NCI-H187 (cell line): ENCODE measurements around the gene MTHFR.
A peak's percentile ranks its signal among the peaks of the same experiment; 100 is the strongest.

ENCODE experiments used
- DNase-seq, 2 experiments: peaks; one replicate each; lab custom pipeline; 2025; lab: John Stamatoyannopoulos, UW

MTHFR gene

DNA sequence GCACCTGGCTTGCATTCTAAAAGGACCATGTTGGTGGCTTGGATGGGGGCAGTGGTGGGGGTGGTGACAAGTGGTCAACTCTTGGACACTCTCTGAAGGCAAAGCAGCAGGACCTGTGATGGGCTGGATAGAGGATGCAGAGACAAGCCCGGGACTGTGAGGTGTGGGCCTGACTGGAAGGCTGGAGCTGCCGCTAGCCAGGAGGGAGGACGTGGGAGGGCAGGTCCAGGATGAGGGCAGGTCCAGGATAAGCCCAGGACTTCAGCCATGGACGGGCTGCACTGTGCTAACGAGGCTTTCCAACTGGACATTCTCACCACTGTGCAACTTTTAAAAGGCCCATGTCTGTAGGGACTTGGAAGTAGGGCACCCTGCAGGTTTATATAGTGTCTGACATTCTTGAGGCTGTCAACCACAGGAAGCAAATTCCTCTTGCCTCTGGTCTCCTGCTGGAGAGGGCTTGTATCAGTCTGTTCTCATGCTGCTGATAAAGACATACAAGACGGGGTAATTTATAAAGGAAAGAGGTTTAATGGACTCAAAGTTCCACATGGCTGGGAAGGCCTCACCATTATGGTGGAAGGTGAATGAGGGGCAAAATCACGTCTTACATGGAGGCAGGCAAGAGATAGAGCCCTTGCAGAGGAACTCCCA lies 52.1 kb downstream of the MTHFR start:
- no peak for DNase-seq

DNA sequence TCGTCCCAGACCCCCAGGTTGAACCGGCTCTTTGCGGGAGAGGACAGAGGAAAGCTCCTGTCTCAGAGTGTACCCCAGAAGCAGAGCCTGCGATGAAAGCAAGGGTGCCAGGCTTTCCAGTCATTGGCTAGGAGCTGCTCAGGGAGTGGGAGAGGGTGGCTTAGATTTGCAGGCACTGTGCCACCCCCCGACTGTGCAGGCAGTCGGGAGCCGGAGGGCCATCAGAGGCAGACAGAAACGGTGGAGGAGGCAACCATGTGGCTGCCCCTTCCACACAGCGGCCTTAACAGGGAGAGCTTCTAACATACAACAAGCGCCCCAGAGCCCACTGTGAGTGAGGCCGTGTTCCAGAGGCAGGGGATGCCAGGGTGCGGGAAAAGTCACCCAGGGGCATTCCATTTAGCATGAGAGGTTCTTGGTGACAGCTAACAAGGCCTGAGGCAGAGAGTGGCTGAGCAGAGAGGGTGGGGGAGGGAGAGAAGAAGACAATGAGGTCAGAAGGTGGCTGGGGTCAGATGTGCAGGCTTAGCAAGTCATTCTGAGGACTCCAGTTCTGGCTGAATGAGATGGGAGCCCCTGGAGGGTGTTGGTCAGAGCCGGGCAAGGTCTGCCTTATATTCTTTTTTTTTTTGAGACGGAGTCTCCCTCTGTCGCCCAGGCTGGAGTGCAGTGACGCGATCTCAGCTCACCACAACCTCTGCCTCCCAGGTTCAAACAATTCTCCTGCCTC lies 53.2 kb downstream of the MTHFR start:
- DNase-seq: no peak

DNA sequence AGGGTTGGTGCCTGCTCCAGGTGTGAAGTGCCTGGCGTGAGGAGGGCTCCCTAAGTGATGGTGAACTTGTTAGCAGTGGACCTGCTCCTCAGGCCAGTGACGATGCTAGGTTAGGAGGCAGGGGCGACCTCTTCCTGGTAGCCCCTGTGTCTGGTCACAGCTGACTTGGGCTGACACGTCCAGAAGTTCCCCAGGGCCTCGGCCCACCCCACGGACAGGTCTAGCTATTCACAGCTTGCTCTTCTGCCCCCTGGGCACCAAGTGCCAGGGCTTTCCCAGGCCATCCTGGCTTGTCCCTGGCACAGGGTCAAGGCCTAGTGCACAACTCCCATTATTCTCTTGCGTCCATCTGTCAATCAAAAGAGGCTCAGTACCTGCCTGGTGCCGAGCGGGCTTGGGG lies 54.7 kb downstream of the MTHFR start:
- DNase-seq: no peak

DNA sequence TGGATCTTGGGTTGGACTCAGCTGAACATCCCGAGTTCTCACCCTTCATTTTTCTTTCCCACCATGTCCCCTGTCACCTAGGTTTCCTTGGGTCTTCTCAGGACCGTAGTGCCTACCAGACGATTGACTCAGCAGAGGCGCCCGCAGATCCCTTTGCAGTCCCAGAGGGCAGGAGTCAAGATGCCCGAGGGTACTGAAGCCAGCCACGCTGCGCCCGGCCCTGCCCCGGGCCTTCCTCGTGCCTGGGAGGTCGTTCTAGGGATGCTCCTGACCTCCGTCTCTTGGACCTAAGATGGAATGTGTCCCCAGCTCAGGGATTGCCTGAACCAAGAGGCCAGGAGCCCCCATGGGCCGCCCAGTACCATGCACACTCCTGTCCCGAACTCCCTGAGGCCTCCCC lies 55.8 kb downstream of the MTHFR start:
- DNase-seq: no peak

DNA sequence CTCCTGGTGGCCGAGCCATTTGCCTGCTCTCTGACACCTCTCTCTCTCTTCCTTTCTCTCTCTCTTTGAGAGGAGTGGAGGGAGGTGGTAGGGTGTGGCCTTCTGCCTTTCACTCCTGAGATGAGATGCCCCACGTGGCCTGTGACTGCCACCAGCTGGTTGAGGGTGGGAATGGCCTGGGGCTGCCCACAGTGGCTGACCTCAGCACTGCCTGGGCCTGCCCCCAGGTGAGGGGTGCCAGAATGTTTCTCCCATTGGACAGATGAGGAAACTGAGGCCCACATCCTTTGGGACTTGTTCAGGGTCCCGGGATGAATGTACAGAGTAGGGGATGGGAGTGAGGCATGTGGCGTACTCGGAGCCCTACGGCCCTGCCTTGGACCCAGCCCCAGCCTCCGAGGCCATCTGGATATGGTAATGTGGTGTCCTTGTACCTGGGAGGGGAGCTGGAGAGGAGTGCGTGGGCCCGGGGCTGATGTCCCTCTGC lies 56.5 kb downstream of the MTHFR start:
- no peak for DNase-seq

DNA sequence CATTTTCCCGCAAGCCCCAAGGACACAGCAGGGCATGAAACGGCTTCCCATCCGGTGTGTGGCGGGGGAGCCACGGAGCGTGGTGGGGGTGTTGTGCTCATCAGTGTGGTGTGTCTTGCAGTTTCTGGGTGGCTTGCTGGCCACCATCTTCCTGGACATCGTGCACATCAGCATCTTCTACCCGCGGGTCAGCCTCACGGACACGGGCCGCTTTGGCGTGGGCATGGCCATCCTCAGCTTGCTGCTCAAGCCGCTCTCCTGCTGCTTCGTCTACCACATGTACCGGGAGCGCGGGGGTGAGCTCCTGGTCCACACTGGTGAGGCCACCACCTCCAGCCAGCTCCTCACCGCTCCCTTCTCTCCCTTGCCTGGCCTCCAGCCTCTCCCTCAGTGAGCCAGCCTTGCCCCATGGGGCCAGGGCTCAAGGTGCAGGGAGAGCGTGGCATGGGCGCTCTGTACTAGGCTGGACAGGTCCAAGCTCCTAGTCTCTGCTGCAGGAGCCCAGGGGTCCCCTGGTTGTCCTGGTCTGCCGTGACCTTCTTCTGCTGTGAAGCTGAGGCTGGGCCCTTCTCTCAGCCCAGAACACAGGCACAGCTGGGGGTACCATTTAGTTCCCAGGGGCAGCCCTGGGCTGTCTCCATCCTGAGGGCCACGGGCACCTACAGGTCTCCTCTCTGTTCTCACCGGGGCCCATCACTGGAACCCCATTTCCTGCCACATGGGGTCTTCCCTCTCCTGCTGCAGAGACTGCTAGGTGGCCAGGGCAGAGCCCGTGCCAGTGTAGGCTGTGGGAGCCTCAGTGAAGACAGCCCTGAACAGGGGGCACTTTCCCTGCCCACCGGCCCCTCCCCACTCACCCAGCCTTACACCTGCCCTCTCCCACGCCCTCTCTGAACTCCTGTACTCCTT lies 57.2 kb downstream of the MTHFR start:
- DNase-seq: no peak

DNA sequence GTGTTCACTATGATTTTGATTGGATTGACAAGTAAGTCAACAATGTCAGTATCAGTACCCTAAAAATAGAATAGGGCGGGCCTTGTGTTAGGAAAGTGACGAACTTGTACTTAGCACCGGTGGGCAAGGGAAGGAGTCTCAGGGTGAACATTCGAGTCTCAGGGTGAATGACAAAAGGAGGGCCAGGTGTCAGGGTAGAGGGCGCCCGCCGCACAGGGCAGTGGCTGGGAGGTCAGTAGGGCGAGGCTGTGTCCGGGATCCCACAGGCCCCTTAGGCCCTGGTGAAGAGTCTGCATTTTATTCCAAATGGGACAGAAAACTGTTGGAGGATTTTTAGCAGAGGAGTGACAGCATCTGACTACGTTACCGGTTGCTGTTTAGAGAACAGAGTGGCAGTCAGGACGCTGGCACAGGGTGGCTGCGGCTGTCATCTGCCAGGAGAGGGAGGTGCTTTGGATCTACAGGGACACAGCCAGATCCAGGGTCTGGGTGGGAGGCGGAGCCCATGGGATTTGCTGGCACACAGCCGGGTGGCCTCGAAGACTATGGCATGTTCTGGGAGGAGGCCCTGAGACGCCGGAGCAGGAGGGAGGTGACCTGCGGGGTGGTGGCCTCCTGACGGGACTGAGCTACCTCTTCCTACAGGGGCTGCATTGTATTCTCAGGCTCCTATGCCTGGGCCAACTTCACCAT lies 58.8 kb downstream of the MTHFR start:
- no peak for DNase-seq

DNA sequence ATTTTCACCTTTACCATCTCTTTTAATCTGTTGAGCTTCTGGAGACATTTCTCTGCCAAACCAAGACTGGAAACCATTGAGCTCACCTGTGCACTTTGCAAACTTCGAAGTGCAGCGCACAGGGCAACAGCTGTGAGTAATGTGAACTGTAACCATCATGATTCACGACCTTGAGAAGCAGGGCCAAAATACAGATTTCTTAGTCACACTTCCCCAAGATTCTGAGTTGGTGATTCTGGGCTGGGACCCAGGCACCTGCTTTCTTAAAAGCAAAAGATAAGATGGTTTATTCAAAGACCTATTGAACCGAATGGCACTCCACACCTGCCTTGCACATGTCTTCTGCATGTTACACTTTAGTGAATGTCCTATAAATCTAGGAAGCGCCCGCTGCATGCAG lies 59.7 kb downstream of the MTHFR start:
- DNase-seq: no peak

DNA sequence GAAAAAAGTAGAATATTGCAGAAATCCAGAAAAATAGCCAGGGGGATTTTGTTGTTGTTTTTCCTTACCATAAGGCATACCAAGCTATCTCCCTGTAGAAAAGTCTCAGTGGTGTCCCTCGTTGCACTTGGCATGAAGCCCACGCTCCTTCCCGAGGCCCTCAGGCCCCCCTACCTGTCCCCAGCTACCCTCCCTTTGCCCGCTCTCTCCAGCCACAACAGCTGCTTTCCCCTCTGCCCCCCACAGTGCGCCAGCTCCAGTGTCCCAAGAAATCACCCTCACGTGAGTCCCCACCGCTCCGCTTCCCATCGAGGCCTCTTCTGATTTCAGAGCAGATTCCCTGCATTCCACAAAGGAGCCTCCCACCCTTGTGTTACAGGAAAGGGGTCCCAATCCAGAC lies 61.5 kb downstream of the MTHFR start:
- no peak for DNase-seq

DNA sequence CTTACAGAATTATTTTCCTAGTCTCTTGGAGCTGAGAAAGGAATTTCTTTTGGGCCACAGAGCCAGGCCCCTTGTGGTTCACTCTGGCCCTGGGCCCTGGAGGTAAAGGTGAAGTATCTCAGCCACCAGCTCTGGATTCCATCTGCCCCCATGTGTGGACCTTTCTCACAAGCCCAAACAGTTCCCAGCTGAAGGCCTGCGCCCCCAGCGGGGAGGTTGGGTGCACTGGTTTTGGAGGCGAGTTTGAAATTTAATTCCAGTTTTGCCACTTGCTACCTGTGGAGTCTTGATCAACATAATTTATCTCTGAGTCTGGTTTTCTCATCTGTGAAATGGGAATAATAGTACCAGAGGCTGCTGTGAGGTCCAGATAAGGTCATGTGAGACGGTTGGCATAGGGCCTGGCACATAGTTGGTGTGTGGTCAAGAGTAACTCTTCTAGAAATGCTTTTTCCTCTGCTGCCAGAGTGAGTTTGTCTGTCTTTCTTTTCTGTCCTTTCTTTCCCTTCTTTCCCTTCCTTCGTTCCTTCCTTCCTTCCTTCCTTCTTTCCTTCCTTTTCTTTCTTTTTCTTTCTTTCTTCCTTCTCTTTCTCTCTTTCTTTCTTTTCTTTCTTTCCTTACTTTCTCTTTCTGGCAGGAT lies 63.7 kb downstream of the MTHFR start:
- no peak for DNase-seq

DNA sequence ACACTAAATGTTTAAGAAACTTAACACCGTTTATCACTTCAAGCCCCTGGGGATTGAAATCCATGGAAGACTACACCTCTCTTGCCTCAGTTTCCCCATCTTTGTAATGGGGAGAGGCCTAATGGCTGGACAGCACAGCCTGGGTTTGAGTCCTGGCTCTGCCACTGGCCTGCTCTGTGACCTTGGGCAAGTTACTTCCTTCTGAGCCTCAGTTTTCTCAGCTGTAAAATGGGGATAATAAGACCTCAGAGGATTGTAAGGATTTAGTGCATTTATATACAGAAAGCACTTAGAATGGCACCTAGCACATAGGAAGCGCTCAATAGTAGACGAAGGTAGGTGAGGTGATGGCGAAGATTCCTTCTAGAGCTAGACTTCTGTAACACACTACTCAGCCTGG lies 64.3 kb downstream of the MTHFR start:
- no peak for DNase-seq

DNA sequence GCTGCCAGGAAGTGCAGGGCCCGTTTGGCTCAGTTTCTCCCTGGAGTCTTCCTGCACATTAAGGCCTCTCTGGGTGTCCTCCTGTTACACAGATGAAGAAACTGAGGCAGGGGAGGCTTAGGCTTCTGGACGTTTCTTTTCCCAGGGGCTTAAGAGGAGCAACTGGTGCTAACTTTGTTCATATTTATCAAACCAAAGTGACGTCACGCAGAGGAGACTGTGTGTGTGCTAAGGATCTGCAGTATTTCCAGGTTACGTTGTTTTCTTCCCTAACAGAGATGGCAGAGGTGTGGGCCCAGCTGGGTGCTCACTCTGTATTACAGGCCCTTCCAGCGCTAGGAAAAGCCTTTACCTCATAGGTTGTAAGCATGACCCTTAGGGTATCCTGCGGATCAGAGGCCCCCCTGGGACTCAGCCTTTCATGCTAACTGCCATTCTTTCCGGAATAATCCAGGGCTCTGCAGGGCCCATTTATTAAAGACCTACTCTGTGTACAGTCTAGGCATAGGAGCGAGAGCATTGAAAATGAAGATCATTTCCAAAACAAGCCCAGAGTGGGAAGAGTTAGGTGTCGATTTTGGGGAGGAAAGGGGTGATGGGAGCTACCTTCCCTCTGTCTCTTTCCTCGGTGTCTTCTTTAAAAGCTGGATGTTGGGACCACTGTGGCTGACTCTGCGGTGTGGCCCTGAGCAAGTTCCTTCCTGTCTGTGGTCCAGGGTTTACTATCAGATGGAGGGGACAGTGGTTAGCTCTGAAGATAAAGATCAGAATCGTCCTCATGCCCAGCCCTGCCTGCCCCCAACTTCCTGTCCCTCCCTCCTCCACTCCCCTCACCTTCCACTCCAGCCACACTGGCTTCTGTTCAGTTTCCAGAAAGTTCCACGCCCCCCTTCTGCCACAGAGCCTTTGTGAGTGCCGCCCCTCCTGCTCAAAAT lies 65.2 kb downstream of the MTHFR start:
- DNase-seq: no peak

DNA sequence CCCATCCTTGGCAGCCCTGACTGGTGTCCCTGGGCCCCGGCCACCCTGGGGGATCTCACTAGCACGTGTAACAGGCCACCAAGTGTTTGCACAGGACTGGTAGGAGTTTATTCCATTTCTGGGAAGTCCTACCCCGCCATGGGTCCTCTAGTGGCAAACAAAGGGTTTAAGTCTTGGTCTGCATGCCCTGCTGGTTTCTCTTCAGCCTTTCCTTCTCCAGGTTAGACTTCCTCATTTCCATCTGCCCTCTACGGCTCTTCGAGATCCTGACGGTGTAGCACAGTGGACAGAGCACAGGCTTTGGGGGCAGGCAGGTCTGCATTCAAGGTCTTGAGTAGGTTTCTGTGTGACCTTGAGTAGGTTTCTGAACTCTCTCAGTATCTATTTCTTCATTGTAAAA lies 67.0 kb downstream of the MTHFR start:
- no peak for DNase-seq

DNA sequence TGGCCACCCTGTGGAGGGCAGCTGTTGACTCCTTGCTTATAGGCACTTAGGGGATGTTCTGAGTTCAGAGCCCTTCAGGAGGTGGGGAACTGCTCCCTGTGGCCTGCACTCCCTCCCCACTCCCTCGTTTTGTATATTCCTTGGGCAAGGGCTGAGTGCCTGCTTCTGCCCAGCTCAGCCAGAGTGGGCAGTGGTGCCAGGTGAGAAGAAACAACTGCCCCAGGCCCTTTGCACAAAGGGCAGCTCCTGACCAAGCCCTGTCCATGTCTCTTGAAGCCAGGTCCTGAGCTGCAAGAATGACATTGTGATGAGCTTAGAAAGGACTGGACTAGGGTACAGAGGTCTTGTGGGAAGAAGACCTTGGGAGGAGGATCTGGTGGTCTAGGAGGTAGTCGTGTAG lies 67.7 kb downstream of the MTHFR start:
- DNase-seq: no peak

DNA sequence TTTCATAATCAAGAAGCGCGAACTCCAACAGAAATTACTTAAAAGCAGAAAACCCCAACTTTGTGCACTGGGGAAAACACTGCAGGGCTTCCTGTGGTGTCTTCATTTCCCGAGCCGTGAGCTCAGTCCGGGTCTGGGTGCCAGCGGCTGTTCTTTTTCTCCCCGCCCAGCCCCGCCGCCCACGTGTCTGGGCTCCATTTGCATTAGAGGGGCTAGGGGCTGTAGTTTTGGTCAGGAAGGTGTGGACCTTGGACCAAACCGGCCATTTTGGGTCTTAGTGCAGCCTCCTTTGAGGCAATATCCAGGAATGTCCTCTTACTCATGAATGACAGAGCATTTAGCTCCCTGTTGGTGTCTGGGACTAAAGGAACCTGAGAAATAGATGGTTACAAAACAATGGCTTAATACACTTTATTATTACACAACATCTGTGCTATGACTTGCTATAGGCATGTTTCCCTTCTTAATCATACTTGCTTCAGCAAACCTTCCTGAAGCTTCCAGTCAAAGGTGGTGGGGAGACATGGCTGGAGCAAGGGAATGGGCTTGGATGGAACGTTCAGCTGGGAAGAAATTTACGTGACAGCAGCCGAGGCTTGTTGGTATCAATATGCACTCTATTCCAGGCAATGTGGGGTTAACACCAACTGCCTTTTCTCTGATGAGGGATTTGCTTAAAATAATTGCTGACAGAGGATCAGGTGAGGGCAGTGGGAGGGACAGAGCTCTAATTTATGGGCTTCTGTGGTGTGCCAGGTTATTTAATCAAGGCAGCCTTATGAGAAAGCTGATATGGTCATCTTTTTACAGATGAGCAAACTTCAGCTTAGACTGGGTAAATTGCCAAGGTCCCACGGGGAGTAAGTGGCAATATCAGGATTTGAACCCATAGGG lies 68.8 kb downstream of the MTHFR start:
- no peak for DNase-seq

DNA sequence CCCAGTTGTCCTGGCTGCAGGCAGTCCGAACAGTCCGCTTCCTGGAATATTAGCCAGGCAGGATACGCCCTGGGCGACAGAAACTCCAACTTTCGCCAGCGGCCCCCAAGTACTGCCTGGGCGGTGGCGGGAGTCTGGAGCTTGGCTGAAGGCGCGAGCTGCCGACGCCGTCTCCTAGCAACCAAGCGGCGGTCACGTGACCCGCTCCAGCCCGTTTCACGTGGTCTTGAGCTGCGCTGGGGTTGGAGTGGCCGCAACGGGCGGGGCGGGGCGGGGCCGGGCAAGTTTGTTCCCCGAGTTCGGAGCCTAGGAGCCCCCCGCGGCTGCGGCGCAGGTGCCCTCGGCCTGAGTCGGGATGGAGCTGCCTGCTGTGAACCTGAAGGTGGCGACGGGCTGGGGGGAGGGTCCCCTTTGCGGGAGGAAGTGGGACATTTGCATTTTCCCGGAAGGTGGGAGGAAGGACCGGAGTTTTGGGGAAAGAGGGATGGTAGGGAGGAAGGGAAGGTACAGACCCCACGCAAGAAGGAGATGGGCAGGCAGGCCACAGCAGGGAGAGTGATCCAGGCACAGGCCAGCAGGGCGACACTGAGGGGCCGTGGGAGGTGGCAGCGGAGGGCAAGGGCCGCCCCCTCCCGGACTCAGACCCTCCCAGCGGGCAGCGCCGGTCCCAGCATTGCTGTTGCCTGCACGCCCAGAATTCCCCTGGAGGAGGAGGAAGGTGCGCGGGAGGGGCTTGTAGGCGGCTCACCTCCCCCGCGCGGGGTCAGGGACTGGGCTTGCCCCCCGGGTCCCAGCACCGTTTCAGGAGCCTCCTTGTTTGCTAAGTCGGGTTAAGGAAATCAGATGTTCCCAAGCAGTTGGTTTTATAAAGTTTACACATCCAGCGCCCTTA lies 69.7 kb downstream of the MTHFR start, which contains the start of gene AGTRAP:
TSS of gene AGTRAP (plus strand) at position 283 of the 892 bp plus-strand sequence. CDS start at position 356, 73 bp downstream.
- DNase-seq: peak; percentile 46 to 84
